AG09319 (cell line): ENCODE data around the gene CALML4.
"Not testable (repeated sequence)": the region's sequence is repeated elsewhere in the genome, so short reads cannot be mapped to it uniquely, and the experiment has no call there.

Experiments used
- DNase-seq: peaks from one replicate; pipeline ENCODE4 v3.0.0-alpha.2; 2010; ENCODE audit warnings: low read depth; ENCODE audit errors: extremely low read depth
- TF ChIP-seq, protein P1 (sequence below): IDR thresholded peaks from 2 replicates; pipeline ENCODE4 v1.5.1; 2011; ENCODE audit warnings: low read depth, mild to moderate bottlenecking, inconsistent platforms, low read length, moderate library complexity

Gene CALML4

GRCh38 chr15:68214838-68215254 is 9.7 kb upstream of the CALML4 start:
- TF ChIP-seq, protein P1, sequence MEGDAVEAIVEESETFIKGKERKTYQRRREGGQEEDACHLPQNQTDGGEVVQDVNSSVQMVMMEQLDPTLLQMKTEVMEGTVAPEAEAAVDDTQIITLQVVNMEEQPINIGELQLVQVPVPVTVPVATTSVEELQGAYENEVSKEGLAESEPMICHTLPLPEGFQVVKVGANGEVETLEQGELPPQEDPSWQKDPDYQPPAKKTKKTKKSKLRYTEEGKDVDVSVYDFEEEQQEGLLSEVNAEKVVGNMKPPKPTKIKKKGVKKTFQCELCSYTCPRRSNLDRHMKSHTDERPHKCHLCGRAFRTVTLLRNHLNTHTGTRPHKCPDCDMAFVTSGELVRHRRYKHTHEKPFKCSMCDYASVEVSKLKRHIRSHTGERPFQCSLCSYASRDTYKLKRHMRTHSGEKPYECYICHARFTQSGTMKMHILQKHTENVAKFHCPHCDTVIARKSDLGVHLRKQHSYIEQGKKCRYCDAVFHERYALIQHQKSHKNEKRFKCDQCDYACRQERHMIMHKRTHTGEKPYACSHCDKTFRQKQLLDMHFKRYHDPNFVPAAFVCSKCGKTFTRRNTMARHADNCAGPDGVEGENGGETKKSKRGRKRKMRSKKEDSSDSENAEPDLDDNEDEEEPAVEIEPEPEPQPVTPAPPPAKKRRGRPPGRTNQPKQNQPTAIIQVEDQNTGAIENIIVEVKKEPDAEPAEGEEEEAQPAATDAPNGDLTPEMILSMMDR, result no peak
- DNase-seq, result no peak

DNA sequence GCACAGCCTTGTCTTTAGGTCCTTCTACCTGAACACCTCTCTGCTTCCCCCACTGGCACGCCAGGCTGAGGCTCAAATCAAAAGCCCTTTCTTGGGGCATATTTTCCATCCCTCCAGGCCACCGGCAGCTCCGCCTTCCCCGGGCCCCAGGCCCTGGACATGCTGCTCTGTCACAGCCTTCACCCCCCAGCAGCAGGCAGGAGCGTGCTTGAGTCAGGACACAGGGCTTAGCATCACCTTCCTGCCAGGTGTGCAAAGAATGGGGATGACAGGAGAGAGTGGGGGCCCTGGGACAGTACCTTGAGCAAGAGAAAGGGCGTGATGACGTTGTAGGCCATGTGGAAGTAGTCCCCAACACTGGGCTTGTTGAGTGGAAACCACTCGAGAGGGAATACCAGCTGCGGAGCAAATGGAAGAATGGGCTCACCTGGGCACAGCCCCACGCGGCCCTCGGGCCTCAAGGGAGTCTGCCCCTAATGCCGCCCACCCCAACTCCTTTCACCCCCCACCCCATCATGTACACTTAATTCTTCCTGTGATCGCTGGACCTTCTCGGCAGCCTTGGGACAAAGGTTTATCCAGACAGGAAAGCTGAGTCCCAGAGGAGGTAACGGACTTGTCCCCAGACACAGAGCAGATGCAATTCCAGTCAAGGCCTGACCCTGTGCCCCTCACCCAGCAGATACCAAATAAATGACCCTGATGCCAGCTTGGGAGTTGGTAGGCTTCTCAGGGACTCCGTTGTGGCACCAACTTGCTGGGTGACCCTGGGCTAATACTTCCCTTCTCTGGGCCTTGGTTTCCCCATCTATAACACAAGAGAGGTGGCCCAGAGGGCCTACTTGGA is 9.1 kb upstream of the CALML4 start:
- no peak for DNase-seq
- TF ChIP-seq, protein P1, result no peak

- not testable (repeated sequence) for DNase-seq
Observed at GRCh38 chr15:68213491-68213845, 8.3 kb upstream of the CALML4 start.

DNA sequence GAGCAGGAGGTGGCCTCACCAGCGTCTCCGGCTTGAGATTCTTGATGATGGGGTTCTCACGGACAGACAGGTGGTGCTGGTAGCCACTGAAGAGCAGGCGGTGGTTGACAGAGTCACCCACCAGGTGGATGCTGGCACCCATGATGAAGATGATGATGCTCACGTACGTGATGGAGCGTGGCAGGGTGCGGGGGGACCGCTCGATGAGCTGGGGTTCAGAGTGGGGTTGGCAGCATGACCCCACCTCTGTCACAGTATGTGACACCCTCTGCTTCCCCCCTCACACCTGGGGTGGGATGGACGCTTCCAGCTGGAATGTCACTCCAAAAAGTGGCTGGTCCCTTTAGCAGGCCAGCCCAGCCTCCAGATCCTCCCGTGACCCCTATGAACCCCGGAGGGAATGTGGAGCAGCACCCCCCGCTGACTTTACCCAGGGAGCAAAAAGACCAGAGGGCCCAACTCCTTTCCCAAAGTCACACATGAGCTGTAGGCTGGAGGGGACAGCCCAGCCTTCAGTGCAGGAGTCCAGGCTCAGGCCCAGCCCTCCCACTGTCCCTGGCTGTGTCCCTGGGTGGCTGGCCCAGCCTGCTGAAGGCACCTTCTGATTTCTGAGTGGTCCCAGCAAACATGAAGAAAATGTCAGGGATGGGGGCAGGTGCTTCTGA is 6.7 kb upstream of the CALML4 start:
- no peak for DNase-seq
- TF ChIP-seq, protein P1, result no peak

- TF ChIP-seq, protein P1, result peak; percentile 84
- peak; percentile 14 for DNase-seq
Observed at GRCh38 chr15:68210821-68211655, 5.9 kb upstream of the CALML4 start.

DNA sequence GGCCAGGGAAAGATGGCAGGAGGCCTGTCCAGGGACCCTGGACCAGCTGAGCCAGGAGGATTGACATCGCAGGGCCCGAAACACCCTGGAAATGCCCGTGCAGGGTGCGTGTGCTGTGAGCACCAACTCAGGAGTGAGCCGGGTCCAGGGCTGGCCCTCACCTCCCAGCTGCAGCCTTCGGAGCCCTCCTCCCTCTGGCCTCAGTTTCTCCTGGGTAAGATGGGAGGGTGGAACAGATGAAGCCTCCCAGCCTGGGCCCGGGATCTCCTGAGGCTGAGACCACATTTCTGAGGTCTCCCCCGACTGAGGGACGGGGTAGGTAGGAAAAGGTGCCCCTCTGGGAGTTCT is 5.3 kb upstream of the CALML4 start:
- no peak for DNase-seq
- TF ChIP-seq, protein P1, result no peak

DNA sequence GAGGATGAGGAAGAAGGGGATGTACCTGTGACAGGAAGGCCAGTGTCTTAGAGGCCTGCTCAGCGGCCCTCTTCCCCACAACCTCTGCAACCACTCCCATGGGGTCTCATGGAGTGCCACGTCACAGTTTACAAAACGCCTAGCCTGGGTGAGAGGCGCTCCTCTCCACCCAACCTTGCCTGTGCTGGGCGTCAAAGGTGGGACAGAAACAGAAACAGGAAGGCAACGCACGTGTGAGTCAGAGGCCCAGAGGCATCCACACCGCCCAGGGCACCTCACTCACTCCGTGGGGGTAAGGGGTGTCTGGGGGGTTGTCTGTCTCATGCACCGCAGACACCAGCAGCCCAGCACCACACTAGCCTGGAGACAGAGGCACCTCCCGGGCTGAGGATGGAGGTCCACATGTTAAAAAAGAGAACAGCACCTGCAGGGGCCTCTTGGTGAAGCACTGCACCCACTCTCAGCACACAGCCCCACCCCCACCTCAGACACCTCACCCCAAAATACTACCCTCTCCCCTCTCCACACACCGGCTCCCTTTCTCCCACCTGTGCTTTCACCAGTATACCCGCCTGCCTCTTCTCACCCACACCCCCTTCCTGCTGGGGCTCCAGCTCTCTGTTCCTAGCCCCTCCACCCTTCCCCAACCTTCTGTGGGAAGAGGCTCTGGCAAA is 4.7 kb upstream of the CALML4 start:
- no peak for DNase-seq
- TF ChIP-seq, protein P1, result no peak
